NCI-H1436 (cell line): ENCODE data around the gene LAMA3.

Experiments
- DNase-seq: peaks from one replicate; lab custom pipeline; 2025; lab: John Stamatoyannopoulos, UW

The LAMA3 gene

DNA sequence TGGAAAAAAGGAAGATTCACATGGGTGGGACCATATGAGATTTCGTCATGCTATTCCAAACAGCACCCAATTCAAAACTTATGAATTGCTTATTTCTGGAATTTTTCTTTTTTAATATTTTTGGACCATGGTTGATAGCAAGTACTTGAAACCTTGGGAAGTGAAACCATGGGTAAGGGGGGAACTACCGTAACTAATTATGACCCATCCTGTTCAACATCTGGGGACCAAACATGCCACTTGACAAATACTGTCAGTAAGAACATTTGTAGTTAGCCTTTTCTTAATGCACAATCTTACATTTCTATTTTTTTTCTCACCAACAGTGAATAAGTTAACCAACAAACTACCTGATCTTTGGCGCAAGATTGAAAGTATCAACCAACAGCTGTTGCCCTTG, 219.6 kb downstream of the LAMA3 start:
- no peak for DNase-seq

DNA sequence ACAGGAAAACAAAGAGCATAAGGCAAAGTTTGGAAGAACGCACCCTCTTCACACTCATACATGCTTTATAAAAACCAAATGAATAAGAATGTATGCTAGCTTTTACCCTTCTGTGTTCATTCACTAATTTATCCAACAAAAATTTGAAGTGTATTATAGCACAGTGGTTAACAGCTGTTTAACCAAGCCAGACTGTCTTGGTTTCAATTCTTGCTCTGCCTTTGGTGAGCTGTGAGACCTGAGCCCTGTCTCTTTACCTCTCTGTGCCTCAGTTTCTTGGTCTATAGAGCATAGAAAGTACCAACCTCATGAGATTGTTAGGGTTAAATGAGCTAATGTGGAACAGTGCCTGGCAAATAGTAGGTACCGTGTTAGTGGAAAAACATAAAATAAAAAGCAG, 220.8 kb downstream of the LAMA3 start:
- no peak for DNase-seq

DNA sequence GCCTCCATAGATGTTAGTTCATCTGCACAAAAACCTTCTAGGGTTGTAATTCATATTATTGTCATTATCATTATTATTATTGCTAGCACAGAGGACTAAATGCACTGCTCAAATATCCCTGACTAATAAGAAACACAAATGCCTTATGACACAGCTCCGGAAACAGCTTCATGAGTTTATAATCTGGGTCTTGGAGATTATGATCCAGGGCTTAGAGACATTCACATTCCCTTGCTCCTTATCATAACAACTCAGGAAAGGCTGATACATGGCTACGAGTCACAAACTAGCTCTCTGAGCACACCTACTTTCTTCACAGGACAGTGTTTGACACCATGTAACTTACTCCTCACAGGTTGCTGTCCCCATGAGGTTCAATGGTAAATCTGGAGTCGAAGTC, 223.1 kb downstream of the LAMA3 start:
- DNase-seq: no peak

DNA sequence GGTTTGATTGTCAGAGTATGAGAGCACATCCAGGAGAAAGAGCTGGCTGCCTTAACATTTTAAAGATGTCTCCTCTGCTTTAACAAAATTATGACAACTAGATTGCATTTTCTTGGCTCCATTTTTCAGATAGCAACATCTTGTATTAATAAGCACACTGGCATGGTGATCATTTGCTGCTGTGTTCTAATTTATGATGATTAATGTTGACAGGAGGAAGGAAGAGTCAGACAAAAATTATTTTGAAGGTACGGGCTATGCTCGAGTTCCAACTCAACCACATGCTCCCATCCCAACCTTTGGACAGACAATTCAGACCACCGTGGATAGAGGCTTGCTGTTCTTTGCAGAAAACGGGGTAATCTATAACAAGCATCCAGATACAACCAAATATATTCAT, 227.1 kb downstream of the LAMA3 start:
- DNase-seq: no peak

DNA sequence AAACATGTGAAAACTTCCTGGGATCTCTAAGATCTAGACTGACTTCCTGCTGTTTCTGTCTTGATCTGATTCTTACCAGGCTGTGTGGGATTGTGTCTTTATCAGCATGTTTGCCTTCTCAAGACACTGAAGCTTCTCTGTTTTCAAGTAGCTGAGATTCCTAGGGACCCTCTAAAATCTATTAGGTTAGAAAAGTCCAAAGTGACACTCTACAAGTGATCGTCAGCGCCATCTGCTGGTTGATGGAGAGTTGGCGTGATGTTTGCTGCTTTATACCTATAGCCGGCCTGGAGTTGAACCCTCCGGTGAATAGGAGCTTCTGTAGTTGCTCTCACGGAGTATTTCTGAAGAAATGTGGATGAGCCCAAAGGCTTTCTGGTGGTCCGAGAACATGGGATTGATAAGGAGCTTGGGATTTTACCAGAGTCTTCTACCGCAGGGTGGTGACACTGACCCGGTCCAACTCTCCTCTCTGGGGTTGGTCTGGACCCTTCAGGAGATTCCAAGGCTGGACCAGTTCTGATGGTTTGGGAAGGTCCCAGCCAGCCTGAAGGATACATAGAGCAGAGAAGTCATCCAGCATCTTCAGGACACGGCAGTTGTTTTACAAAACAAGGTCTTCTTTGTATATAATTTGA, 229.3 kb downstream of the LAMA3 start:
- DNase-seq: peak; percentile 70

DNA sequence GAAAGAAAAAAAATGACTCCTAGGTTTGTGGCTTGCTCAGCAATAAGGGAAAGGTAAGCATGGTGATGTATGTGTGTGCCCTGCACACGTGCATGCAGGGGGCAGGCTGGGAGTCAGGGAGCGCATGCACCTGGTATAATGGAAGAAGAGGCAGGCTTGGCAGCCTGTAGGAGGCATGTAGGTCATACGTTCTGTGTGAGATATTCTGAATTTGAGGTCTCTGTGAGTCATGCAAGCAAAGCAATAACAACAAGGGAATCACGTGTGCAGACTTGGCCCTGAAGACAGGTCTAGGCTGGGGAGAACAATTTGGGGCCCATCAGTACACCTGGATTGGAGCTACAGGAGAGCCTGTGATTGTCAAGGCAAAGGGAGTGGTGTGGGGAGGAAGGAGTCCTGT, 230.8 kb downstream of the LAMA3 start:
- no peak for DNase-seq

DNA sequence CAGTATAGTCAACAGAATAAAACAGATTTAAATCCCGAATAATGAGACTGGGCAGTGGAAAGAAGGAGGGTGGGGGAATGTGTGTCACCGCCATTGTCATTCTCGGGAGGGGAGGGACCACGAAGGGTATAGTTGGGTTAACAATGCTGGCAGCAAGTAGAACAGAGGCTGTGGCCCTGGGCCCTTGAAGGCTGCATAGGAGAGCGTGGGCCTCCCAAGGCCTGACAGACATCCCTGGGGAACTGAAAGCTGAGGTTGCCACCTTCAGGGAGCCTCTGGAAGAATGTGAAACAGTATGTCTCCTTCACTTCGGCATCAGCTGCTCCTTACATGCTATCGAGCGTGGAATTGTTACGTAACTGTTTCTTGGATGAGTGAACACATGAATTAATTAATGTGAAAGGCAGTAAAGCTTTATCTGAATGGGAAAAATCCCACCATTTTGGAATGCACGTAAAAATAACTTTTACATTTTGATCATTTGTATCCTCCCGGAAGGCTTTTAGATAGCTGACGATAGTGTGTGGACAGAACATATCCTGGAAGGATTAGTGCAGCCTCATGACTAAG, 232.5 kb downstream of the LAMA3 start:
- DNase-seq: no peak

DNA sequence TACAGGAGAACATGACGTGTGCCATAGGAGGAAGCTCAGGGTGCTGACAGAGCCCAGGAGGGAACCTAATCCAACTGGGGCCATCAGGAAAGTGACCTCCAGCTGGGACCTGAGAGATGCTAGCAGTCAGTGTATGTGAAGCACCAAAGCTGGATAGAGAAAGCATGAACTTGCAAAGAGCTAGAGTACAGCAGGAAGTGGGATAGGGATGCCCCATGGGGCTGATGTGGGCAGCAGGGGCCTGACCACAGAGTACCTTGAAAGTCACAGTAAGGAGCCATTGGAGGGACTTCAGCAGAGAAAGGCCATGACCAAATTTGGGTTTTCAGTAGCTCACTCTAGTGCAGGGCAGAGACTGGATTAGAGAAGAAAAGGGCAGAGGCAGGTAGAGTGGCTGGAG, 233.7 kb downstream of the LAMA3 start:
- DNase-seq: no peak

DNA sequence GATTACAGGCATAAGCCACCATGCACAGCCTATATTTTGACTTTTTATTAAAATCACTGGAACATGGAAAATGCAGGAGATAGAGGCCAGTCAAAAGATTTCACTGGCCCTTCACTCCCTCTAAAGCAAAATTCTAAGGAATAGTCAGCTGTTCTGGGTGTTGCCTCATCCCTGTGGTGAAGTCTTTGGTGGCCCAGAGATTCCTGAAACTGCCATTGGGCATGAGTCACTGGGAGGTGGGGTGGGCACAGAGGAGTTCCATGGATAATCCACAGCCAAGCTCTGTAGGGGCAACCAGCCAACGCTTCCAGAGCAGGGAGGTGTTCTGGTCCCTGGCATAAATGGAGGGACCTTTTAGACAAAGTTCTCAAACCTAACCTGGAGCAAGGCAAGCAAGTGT, 235.6 kb downstream of the LAMA3 start:
- no peak for DNase-seq

DNA sequence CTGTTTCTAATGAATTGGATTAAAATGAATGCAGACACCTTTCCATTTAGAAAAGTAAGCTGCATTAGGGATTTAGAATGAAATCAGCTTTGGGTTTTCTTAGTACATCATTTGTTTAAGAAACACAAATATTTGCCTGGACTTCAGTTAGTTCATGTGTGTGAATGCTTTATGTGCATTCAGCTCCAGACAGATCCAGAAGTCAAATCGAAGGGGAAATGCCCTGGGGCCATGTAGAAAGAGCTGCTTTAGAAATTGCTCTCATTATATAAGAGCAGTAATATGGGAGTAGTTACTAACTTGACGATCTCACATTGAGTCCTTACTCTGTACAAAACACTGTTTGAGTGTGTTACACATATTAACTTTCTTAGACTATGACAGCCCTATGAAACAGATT, 237.3 kb downstream of the LAMA3 start:
- DNase-seq: peak; percentile 48

DNA sequence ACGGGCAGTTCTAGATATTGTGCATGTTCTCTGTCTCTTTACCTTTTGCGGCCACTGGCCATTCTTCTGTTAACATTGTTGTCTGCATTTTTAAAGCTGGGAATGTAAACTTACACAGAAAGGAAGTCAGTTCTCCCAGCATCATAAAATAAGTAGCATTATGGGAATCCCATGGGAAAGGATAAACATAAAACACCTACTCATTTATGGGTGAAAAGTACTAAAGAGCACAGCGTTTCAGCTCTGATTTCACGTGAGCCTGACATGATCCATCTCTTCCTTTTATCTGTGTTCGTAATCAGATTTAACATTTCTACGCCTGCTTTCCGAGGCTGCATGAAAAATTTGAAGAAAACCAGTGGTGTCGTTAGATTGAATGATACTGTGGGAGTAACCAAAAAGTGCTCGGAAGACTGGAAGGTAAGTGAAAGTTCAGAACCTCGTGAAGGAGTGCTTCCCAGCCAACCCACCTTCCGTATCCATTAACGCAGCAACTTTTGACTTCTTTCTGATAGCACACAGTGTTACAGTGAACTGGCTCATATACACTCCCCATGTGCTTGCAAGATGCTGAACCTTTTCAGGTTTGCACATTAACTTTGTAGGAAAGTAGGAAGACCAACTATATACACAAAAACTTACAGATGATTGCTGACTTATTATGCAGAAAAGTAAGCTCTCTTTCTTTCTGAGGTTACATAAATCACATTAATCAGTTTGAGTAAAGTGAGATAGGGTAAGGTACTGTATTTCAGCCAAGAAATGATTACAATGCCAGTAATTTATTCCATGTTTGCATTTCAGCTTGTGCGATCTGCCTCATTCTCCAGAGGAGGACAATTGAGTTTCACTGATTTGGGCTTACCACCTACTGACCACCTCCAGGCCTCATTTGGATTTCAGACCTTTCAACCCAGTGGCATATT, 238.8 kb downstream of the LAMA3 start:
- no peak for DNase-seq

DNA sequence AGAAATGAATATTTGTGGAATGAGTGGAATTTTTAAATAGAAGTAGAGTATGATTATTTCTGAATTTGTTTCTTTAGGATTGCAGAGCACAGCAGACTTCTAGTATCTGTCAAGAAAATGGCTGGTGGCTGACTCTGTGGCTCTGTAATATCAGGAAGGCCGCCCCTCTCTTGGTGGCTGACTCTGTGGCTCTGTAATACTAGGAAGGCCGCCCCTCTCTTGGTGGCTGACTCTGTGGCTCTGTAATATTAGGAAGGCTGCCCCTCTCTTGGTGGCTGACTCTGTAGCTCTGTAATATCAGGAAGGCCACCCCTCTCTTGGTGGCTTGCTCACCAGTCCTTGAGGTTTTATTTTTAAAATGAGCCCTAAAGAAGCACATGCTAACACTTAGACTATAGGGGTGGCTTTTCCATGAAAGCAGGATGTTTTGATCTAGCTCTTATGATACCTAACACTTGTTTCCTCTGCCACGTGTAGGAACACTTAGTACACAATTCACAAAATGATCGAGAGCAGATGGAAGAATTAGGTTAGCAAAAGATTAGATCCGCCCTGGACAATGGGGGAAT, 240.2 kb downstream of the LAMA3 start:
- DNase-seq: no peak

DNA sequence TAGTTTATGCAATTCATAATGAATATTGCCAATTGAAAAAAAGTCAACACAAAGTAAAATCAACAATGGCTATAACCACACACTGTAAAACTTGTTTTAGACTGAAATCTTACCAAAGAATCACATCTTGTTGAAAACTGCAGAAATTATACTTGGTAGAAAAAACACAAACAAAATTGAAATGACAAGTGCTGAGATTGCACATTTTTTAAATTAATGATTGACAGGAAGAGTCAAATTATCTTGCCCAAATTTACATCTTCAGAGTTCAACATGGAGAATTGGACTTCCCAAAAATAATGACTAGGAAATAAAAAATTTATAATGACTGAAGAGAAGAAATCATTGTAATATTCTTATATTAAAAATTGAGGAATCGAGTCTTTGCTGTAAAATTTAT, 240.7 kb downstream of the LAMA3 start:
- DNase-seq: no peak

DNA sequence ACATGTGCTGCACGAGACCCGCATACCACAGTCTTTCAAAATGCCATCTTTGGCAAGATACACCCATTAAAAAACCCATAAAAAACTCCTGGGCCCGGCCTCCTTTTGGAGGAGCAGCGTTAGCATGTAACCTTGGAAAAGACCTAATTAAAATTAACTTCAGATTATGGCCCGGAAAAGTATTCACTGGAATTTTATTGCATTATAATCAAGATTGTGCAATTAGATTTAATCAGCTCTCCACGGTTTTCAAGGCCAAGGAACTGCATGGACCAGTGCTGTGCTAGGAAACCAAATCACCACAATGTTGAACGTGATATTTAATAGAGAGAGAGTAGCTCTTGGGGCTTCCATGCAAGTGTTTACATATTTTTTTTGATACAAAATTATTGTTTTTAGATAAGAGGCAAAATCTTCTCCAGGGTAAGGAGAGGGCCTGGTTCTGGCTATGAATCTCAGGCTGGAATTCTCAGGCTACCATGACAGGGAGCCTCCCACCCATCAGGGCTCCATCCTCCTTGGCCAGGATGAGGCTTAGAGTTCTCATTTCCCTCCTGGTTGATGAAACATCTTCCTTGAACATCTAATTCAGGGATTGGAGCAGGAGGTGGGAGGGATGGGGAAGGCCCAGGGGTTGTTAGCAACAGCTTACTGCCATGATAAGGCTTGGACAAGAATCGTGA, 243.3 kb downstream of the LAMA3 start:
- no peak for DNase-seq

DNA sequence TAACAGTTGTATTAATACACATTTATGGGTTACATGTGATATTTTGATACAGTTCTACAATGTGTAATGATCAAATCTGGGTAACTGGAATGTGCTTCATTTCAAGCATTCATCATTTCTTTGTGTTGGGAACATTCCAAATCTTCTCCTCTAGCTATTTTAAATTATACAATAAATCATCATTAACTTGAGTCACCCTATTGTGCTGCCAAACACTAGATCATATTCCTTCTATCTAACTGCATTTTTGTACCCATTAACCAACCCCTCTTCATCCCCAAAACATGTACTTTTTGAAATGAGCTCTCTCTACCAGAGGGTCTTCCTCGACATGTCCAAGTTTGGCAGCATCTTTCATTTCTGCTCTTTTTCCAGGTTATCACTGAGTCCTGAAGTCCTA, 244.2 kb downstream of the LAMA3 start:
- no peak for DNase-seq

DNA sequence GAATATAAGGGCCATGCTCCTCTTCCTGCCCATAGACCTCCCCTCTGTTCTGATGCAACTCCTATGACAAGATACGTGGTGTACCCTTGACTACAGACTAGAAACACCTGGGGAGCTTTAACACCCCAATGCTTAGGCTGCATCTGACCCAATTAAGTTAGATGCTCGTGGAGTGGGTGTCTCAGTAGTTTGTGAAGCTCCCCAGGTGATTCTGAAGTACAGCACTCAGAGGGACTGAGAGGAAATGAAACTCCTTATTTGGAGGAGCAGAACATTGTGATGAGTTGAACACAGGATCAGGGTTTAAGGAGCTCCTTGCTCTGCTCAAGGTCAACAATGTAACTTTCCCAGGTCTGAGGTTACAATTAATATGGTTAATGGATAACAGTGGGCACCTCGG, 245.0 kb downstream of the LAMA3 start:
- no peak for DNase-seq

DNA sequence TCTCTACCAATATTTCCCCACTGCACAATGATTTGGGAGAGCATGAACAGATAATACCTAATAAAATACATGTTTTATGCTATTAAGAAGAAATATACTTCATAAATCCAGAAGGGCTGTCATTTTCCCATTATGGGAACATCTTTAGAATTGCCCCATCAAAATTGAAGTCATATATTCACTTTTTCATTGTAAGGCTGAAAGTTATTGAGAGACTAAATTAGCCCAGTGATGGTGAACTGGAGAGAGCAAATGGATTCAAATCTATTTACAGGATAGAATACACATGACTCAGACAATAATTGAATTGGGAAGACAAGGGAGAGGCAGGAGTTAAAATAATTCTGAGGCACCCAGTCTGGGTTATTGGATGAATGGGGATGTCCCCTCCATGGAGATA, 245.6 kb downstream of the LAMA3 start:
- no peak for DNase-seq

DNA sequence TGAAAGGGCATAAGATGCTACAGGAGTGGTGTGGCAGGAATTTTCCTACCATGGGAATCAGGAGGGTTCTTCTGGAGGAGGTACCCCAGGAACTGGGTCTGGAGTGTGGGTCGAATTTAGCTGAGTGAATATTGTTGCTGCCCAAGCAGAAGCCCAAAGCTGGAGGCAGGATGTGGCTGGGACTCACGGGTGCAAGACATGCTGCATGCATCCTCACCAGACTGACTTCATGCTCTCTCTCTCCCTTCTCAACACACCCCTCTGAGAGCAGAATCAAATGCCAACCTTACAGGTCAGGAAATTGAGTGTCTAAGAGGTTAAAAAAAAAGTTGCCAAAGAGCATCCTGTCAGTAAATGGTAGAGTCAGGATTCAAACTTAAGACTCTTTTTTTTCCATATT, 246.6 kb downstream of the LAMA3 start:
- DNase-seq: no peak

DNA sequence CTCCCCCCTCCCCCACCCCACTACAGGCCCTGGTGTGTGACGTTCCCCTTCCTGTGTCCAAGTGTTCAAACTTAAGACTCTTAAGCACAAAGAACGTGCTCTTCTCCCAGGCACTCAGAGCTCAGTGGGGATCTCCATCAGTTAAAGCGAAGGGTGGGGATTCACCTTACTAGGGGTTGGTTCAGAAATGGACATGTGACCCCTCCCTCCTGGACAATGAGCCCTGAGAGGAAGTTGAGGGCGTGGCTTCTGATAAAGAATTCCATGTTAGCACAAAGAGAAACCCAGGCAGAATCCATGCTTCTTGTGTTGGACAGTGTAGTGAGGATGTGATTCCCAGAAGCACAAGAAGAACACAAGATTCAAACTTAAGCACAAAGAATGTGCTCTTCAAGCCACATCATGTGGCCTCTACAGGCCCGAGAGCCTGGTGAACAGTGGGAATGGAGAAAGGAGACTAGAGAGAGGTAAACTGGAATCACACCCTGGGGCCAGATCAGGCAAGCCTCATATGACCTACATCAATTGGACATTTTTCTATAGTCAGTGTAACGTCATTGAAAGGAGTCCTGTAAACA, 247.2 kb downstream of the LAMA3 start:
- no peak for DNase-seq

DNA sequence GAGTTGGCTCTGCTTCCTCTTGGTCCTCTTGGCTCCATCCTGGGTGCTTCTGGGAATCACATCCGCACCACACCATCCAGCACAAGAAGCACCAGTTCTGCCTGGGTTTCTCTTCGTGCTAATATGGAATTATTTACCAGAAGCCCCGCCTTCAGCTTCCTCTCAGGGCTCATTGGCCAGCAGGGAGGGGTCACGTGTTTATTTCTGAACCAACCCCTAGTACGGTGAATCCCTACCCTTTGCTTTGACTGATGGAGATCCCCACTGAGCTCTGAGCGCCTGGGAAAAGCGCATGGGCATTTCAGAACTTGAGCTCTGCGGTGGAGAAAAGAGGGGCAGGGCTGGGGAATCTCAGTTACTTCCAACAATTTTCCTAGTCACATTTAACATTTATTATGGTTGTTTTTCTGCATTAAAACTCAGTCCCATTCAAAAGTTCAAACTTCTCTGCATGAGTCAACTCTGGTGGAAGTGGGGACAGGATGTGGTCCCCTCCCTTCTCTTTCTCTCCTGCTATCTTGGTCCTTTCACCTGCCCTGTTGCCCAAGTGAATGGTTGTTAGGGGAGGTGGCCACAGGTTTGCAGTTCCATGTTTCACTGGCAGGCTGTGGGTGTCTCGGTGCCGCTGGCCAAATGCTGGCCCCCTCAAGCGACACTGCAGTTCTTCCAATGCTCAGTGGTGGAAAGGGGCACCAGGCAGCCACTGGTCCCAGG, 248.9 kb downstream of the LAMA3 start:
- DNase-seq: no peak

DNA sequence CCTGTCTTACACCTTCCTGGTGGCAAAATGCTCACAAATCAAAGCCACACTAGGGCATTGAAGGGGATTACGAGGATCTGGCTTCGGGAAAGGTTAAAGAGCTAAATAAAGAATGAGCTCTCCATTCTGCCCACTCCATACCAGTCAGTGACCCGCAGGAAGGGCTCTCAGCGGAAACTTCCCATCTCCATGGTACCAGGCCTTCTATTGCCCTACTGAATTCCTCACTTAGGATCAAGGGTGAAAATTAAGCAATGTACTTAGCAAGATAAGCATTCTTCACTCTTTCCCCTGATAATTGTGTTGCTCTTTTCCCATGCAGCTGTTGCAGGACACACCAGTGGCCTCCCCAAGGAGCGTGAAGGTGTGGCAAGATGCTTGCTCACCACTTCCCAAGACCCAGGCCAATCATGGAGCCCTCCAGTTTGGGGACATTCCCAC, 249.7 kb downstream of the LAMA3 start:
- DNase-seq: no peak
